ENCODE data around the gene SCRN3.

DNA sequence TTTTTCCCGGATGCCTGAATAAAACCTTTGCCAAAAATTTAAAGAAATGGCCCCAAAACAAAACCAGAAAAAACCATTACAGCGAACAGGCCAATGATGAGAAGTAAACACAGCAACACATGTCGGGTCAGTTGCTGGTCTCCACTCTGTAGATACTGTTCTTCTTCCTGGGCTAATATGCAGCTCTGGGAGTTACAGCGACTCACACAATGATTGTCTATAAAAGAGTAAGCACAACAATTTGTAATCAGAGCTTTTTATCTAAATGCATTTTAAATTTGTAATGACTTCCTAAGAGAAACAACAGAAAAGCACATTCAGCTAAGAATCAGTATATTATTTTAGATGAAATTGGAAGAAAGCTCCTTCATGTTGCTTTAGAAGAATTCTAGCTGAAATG is 51.0 kb downstream of the SCRN3 start:
- TF ChIP-seq, protein P1, sequence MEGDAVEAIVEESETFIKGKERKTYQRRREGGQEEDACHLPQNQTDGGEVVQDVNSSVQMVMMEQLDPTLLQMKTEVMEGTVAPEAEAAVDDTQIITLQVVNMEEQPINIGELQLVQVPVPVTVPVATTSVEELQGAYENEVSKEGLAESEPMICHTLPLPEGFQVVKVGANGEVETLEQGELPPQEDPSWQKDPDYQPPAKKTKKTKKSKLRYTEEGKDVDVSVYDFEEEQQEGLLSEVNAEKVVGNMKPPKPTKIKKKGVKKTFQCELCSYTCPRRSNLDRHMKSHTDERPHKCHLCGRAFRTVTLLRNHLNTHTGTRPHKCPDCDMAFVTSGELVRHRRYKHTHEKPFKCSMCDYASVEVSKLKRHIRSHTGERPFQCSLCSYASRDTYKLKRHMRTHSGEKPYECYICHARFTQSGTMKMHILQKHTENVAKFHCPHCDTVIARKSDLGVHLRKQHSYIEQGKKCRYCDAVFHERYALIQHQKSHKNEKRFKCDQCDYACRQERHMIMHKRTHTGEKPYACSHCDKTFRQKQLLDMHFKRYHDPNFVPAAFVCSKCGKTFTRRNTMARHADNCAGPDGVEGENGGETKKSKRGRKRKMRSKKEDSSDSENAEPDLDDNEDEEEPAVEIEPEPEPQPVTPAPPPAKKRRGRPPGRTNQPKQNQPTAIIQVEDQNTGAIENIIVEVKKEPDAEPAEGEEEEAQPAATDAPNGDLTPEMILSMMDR (IDR thresholded peaks at IDR 0.05; ENCODE audit: insufficient read depth, low read length) = no peak
- TF ChIP-seq POLR2AphosphoS5 (IDR thresholded peaks at IDR 0.05; ENCODE audit: low read depth) = no peak
- TF ChIP-seq, protein P2, sequence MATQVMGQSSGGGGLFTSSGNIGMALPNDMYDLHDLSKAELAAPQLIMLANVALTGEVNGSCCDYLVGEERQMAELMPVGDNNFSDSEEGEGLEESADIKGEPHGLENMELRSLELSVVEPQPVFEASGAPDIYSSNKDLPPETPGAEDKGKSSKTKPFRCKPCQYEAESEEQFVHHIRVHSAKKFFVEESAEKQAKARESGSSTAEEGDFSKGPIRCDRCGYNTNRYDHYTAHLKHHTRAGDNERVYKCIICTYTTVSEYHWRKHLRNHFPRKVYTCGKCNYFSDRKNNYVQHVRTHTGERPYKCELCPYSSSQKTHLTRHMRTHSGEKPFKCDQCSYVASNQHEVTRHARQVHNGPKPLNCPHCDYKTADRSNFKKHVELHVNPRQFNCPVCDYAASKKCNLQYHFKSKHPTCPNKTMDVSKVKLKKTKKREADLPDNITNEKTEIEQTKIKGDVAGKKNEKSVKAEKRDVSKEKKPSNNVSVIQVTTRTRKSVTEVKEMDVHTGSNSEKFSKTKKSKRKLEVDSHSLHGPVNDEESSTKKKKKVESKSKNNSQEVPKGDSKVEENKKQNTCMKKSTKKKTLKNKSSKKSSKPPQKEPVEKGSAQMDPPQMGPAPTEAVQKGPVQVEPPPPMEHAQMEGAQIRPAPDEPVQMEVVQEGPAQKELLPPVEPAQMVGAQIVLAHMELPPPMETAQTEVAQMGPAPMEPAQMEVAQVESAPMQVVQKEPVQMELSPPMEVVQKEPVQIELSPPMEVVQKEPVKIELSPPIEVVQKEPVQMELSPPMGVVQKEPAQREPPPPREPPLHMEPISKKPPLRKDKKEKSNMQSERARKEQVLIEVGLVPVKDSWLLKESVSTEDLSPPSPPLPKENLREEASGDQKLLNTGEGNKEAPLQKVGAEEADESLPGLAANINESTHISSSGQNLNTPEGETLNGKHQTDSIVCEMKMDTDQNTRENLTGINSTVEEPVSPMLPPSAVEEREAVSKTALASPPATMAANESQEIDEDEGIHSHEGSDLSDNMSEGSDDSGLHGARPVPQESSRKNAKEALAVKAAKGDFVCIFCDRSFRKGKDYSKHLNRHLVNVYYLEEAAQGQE (IDR thresholded peaks at IDR 0.05; ENCODE audit: insufficient replicate concordance, low read depth) = no peak
- TF ChIP-seq SPI1 (IDR thresholded peaks at IDR 0.05; ENCODE audit: borderline replicate concordance, low read depth) = no peak

All from HL-60 (cell line).